Measurements from ENCODE around the gene SLC31A1.

The SLC31A1 gene

GRCh38 chr9:113187929-113188595, 33.3 kb upstream of the SLC31A1 start:
- peak overlapping the region; percentile 81 for H3K27ac ChIP-seq
- in situ Hi-C loops (cut with HindIII; ENCODE audit: low pct_ligation_motif_present, low sequenced_read_pairs): no loop called here
- H3K4me3 ChIP-seq (ENCODE audit: low read depth, low read length): peak overlapping the region; percentile 40
- H3K36me3 ChIP-seq (replicated peaks): peaks cover 33% of the 10 kb centered on the region
- no peaks in the 10 kb centered on the region for H3K27me3 ChIP-seq (replicated peaks)
- no peak for TF ChIP-seq CTCF (IDR thresholded peaks at IDR 0.05; ENCODE audit: low read depth, low read length, missing control alignments)
- DNase-seq: peak; percentile 94

GRCh38 chr9:113192455-113192854, 28.9 kb upstream of the SLC31A1 start:
- no peaks in the 10 kb centered on the region for H3K27me3 ChIP-seq (replicated peaks)
- in situ Hi-C loops (cut with HindIII; ENCODE audit: low pct_ligation_motif_present, low sequenced_read_pairs): no loop called here

GRCh38 chr9:113199683-113200329, 21.5 kb upstream of the SLC31A1 start:
- TF ChIP-seq CTCF (IDR thresholded peaks at IDR 0.05; ENCODE audit: low read depth, low read length, missing control alignments): no peak
- Histone ChIP-seq H3K4me3 (ENCODE audit: low read depth, low read length) (no peak overlapping the region), H3K36me3 (replicated peaks) (peaks cover 24% of the 10 kb centered on the region), H3K27me3 (replicated peaks) (no peaks in the 10 kb centered on the region), H3K27ac (no peak overlapping the region)
- no peak for DNase-seq
- in situ Hi-C loops (cut with HindIII; ENCODE audit: low pct_ligation_motif_present, low sequenced_read_pairs): no loop called here

More at GRCh38 chr9:113192455-113192854, 28.9 kb upstream of the SLC31A1 start:
- no peak for TF ChIP-seq CTCF (IDR thresholded peaks at IDR 0.05; ENCODE audit: low read depth, low read length, missing control alignments)
- no peak for DNase-seq
- no peak overlapping the region for H3K27ac ChIP-seq
- peaks cover 8% of the 10 kb centered on the region for H3K36me3 ChIP-seq (replicated peaks)
- H3K4me3 ChIP-seq (ENCODE audit: low read depth, low read length): no peak overlapping the region

GRCh38 chr9:113205432-113205831, 15.9 kb upstream of the SLC31A1 start:
- no peaks in the 10 kb centered on the region for H3K27me3 ChIP-seq (replicated peaks)
- no peak for DNase-seq
- no peak for TF ChIP-seq CTCF (IDR thresholded peaks at IDR 0.05; ENCODE audit: low read depth, low read length, missing control alignments)
- H3K27ac ChIP-seq: no peak overlapping the region
- peaks cover 37% of the 10 kb centered on the region for H3K36me3 ChIP-seq (replicated peaks)
- no peak overlapping the region for H3K4me3 ChIP-seq (ENCODE audit: low read depth, low read length)
- in situ Hi-C loops (cut with HindIII; ENCODE audit: low pct_ligation_motif_present, low sequenced_read_pairs): no loop called here

GRCh38 chr9:113205861-113206260, 15.5 kb upstream of the SLC31A1 start:
- Histone ChIP-seq H3K27me3 (replicated peaks) (no peaks in the 10 kb centered on the region), H3K4me3 (ENCODE audit: low read depth, low read length) (no peak overlapping the region), H3K27ac (no peak overlapping the region), H3K36me3 (replicated peaks) (peaks cover 42% of the 10 kb centered on the region)
- in situ Hi-C loops (cut with HindIII; ENCODE audit: low pct_ligation_motif_present, low sequenced_read_pairs): no loop called here
- no peak for DNase-seq
- no peak for TF ChIP-seq CTCF (IDR thresholded peaks at IDR 0.05; ENCODE audit: low read depth, low read length, missing control alignments)
